H1 (cell line): ENCODE results near the gene ASCC2. TPM values are rescaled to one million over a fixed set of nuclear protein-coding genes. Genes with fewer than 3 reads are reported as not detected.

ENCODE experiments used
- ATF3 ChIP-seq: IDR thresholded peaks from 2 replicates; pipeline ENCODE4 v1.6.1; 2011; ENCODE audit warnings: low read depth, mild to moderate bottlenecking, low read length; ENCODE audit not compliant: insufficient read depth
- BCL11A ChIP-seq, 2 experiments: IDR thresholded peaks; one replicate each; pipeline ENCODE4 v1.6.1; 2011; ENCODE audit warnings: low read depth in 2 of 2, low read length in 2 of 2, mild to moderate bottlenecking in 2 of 2
- CBX8 ChIP-seq: fragments of 300-800, 300-1000 bp; sonication (generic); IDR thresholded peaks from 2 replicates; pipeline ENCODE4 v1.7.1; 2016; ENCODE audit warnings: low read depth, low read length, borderline replicate concordance
- CHD1 ChIP-seq: IDR thresholded peaks from 2 replicates; pipeline ENCODE4 v1.6.1; 2012; ENCODE audit warnings: low read depth, low read length, improper control_type of control experiment
- CHD2 ChIP-seq: IDR thresholded peaks from 2 replicates; pipeline ENCODE4 v1.6.1; 2012; ENCODE audit warnings: low read length, improper control_type of control experiment
- CREB1 ChIP-seq: IDR thresholded peaks from 2 replicates; pipeline ENCODE4 v1.6.1; 2012; ENCODE audit warnings: inconsistent platforms
- EZH2 ChIP-seq: fragments of 200-600 bp; sonication (generic); IDR thresholded peaks from 2 replicates; pipeline ENCODE4 v1.7.1; 2012; ENCODE audit warnings: low read depth, mild to moderate bottlenecking, moderate library complexity, low read length, inconsistent platforms; ENCODE audit not compliant: severe bottlenecking
- GABPA ChIP-seq: IDR thresholded peaks from 2 replicates; pipeline ENCODE4 v1.6.1; 2011; ENCODE audit warnings: mild to moderate bottlenecking, low read length, moderate library complexity, borderline replicate concordance; ENCODE audit not compliant: insufficient read depth
- HDAC2 ChIP-seq, 2 experiments: fragments of 300-600 bp in 1 of 2; sonication (generic) in 1 of 2; IDR thresholded peaks; 2 replicates each; pipeline ENCODE4 v1.6.1; 2011 to 2012; ENCODE audit warnings: low read depth in 2 of 2, low read length in 2 of 2, mild to moderate bottlenecking in 2 of 2, moderate library complexity in 2 of 2, borderline replicate concordance in 1 of 2, inconsistent platforms in 1 of 2
- JUN ChIP-seq: IDR thresholded peaks from 2 replicates; pipeline ENCODE4 v1.6.1; 2011; ENCODE audit warnings: low read depth, mild to moderate bottlenecking, improper control_type of control experiment, low read length
- KDM5A ChIP-seq: fragments of 200-600 bp; IDR thresholded peaks from 2 replicates; pipeline ENCODE4 v1.7.1; 2012; ENCODE audit warnings: mild to moderate bottlenecking, low read length, inconsistent platforms, mixed read lengths
- POU5F1 ChIP-seq: IDR thresholded peaks from 2 replicates; pipeline ENCODE4 v1.6.1; 2011; ENCODE audit warnings: low read depth, mild to moderate bottlenecking, low read length, moderate library complexity
- RBBP5 ChIP-seq: IDR thresholded peaks from 2 replicates; pipeline ENCODE4 v1.7.1; 2012; ENCODE audit warnings: low read depth, mild to moderate bottlenecking, inconsistent platforms, low read length, moderate library complexity, borderline replicate concordance
- RFX5 ChIP-seq: IDR thresholded peaks from 2 replicates; pipeline ENCODE4 v1.6.1; 2011; ENCODE audit warnings: low read depth, low read length, improper control_type of control experiment, borderline replicate concordance
- SP2 ChIP-seq: IDR thresholded peaks from 2 replicates; pipeline ENCODE4 v1.6.1; 2012; ENCODE audit warnings: mild to moderate bottlenecking, low read length, inconsistent platforms
- TAF7 ChIP-seq: optimal IDR thresholded peaks from 2 replicates; pipeline ENCODE3; 2011; ENCODE audit warnings: low read depth, mild to moderate bottlenecking, inconsistent platforms, low read length, moderate library complexity, borderline replicate concordance
- polyA plus RNA-seq, 7 experiments: library from polyadenylated mRNA; depleted of rRNA in 3 of 7; stranded (reverse) in 5 of 7; unstranded in 2 of 7; fragments of >200 nt in 5 of 7; fragments of 200-250 nt in 2 of 7; gene quantifications; 1 replicate in 5 of 7; 2 replicates in 1 of 7; 4 replicates in 1 of 7; pipeline versions ENCODE4 v1.2.1 to v1.2.3, GENCODE V29; 2011 to 2013; ENCODE audit warnings: missing spikeins in 2 of 7, mixed read lengths in 2 of 7
- total RNA-seq: library from RNA; stranded (reverse); fragmentation: NEBNext Ultra II Directional; extraction: Animal tissue kit (Norgen Biotek cat#: 25700); gene quantifications from 2 replicates; pipeline ENCODE4 v1.2.1, GENCODE V29; 2021
- TF ChIP-seq, protein P1 (sequence below): IDR thresholded peaks from 2 replicates; pipeline ENCODE4 v1.6.1; 2012; ENCODE audit warnings: low read length, inconsistent platforms

The ASCC2 gene
- total and polyA plus RNA-seq, 2 of the 8 experiments (the other 6 are each of a cell fraction or from before 2014, with no cell fraction given): 35.0 to 35.8 TPM

- no peak for TF ChIP-seq ATF3
- TF ChIP-seq, protein P1, sequence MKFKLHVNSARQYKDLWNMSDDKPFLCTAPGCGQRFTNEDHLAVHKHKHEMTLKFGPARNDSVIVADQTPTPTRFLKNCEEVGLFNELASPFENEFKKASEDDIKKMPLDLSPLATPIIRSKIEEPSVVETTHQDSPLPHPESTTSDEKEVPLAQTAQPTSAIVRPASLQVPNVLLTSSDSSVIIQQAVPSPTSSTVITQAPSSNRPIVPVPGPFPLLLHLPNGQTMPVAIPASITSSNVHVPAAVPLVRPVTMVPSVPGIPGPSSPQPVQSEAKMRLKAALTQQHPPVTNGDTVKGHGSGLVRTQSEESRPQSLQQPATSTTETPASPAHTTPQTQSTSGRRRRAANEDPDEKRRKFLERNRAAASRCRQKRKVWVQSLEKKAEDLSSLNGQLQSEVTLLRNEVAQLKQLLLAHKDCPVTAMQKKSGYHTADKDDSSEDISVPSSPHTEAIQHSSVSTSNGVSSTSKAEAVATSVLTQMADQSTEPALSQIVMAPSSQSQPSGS: no peak
- no peak for TF ChIP-seq GABPA
- TF ChIP-seq RFX5: no peak
- TF ChIP-seq TAF7: no peak
- no peak for TF ChIP-seq HDAC2 (IDR thresholded peaks at IDR 0.05; ENCODE audit: borderline replicate concordance in 1 of 2, low read depth in 2 of 2, low read length in 2 of 2)
- no peak for TF ChIP-seq JUN
- TF ChIP-seq KDM5A: no peak
- TF ChIP-seq EZH2: no peak
- no peak for TF ChIP-seq POU5F1
- TF ChIP-seq CREB1: no peak
- no peak for TF ChIP-seq BCL11A (IDR thresholded peaks at IDR 0.05; ENCODE audit: low read depth in 2 of 2, low read length in 2 of 2)
- TF ChIP-seq RBBP5: peak; percentile 79; the same call in 1 of the 2 replicates
- TF ChIP-seq CBX8: no peak
- no peak for TF ChIP-seq SP2
- no peak for TF ChIP-seq CHD2
- TF ChIP-seq CHD1: no peak
These were observed 45.1 kb upstream of the ASCC2 start, which contains the start of gene MTMR3 (continued) for GRCh38 chr22:29883045-29883774.
